Nephron progenitor cell (in vitro differentiated cells): Measurements from ENCODE around the gene GPRC5D.

Experiments used
- DNase-seq: peaks from one replicate; pipeline ENCODE4 v3.0.0; 2021
- H3K27ac Mint-ChIP-seq: 2 replicates; pipeline ENCODE4 v1.8.0; 2021; ENCODE audit warnings: mild to moderate bottlenecking, moderate library complexity, mixed read lengths
- H3K27me3 Mint-ChIP-seq: 2 replicates; pipeline ENCODE4 v1.8.0; 2021; ENCODE audit warnings: mild to moderate bottlenecking, low read depth, mixed read lengths; ENCODE audit not compliant: poor library complexity
- H3K36me3 Mint-ChIP-seq: 2 replicates; pipeline ENCODE4 v1.8.0; 2021; ENCODE audit warnings: low read depth, mixed read lengths
- H3K4me1 Mint-ChIP-seq: 2 replicates; pipeline ENCODE4 v1.8.0; 2021; ENCODE audit warnings: mixed read lengths
- H3K4me3 Mint-ChIP-seq: 2 replicates; pipeline ENCODE4 v1.8.0; 2021; ENCODE audit warnings: mild to moderate bottlenecking, moderate library complexity, mixed read lengths
- H3K9me3 Mint-ChIP-seq: 2 replicates; pipeline ENCODE4 v1.8.0; 2021; ENCODE audit warnings: mild to moderate bottlenecking, moderate library complexity, mixed read lengths
- TF ChIP-seq, protein P1 (sequence below): fragments of 200-600 bp; sonication (generic); IDR thresholded peaks from 2 replicates; pipeline ENCODE4 v1.5.0; 2021; ENCODE audit warnings: antibody characterized with exemption

Gene GPRC5D

DNA sequence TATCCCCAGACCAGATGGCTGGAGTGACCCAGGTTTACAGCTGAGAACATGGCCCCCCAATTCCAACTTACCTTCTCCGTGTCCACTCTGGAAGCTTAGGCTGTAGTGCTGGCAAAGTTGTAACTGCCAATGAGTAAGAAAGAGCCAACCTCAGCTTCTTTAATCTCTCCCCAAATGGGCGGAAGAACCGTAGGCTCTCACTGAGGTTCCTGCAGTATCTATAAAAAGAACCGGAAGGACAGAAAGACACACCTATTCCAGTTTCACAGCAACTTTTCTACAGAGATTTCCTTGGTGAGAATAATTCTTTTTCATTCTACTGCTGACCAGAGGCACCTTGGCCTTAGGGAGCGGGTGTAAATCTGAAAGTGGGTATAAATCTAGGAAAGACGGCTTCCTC, at the start of gene GPRC5D:
Gene GPRC5D, minus strand, starts transcription at position 135 of the 400 bp plus-strand sequence. CDS start 1,786 bp downstream, outside the sequence.
- Mint-ChIP-seq H3K4me1 (peaks cover 20% of the 10 kb centered on the region), H3K4me3 (no peak within 1 kb of the TSS), H3K27me3 (peaks cover 6% of the 10 kb centered on the region), H3K9me3 (peaks cover 10% of the 10 kb centered on the region), H3K27ac (no peak within 1 kb of the TSS), H3K36me3 (peaks cover 10% of the 10 kb centered on the region)
- TF ChIP-seq, protein P1, sequence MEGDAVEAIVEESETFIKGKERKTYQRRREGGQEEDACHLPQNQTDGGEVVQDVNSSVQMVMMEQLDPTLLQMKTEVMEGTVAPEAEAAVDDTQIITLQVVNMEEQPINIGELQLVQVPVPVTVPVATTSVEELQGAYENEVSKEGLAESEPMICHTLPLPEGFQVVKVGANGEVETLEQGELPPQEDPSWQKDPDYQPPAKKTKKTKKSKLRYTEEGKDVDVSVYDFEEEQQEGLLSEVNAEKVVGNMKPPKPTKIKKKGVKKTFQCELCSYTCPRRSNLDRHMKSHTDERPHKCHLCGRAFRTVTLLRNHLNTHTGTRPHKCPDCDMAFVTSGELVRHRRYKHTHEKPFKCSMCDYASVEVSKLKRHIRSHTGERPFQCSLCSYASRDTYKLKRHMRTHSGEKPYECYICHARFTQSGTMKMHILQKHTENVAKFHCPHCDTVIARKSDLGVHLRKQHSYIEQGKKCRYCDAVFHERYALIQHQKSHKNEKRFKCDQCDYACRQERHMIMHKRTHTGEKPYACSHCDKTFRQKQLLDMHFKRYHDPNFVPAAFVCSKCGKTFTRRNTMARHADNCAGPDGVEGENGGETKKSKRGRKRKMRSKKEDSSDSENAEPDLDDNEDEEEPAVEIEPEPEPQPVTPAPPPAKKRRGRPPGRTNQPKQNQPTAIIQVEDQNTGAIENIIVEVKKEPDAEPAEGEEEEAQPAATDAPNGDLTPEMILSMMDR, result no peak
- DNase-seq, result no peak

DNA sequence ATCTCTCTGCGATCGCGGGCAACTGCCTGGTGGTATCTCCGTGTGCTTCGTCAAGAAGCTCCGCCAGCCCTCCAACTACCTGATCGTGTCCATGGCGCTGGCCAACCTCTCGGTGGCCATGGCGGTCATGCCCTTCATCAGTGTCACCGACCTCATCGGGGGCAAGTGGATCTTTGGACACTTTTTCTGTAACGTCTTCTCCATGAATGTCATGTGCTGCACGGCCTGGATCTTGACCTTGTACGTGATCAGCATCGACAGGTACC, 49.7 kb upstream of the GPRC5D start:
- H3K4me1 Mint-ChIP-seq, result peaks cover 37% of the 10 kb centered on the region
- peaks cover 56% of the 10 kb centered on the region for H3K27me3 Mint-ChIP-seq
- peak overlapping the region; percentile 83 for H3K4me3 Mint-ChIP-seq
- H3K27ac Mint-ChIP-seq, result peak overlapping the region; percentile 13
- no peaks in the 10 kb centered on the region for H3K9me3 Mint-ChIP-seq
- no peak for DNase-seq
- H3K36me3 Mint-ChIP-seq, result no peaks in the 10 kb centered on the region
- TF ChIP-seq, protein P1, result no peak

DNA sequence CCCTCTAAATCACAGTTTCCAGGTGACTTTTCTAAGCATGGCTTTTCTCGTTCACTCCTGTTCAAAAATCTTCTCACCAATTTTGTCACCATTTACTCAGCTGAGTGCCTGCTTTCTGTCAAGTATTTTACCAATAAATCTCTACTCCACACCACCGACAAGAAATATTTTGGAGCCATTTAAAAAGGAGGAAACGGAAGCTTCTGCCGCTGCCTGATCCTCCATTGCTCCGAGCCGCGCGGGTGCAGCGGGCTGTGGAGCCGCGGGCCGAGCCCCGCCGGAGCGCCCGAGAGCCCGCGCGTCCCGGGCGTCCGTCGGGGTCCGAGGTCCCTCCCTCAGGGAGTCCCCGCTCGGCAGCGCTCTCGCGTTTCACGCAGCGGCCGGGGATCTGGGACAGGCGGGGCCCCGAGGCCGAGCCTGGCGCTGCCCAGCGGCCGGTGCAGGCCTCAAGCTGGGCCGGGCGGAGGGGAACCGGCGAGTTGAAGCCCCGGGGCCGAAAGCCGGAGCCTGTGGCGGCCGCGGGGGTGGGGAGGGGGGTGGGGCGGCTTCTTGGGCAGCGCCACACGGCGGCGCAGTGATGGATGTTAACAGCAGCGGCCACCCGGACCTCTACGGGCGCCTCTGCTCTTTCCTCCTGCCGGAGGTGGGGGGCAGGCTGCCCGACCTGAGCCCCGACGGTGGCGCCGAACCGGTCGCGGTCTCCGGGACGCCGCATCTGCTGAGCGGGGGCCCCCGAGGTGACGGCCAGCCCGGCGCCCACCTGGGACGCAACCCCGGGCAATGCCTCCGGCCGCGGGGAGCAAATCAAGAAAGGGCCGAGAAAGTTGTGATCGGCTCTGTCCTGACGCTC, 49.2 kb upstream of the GPRC5D start:
- Mint-ChIP-seq H3K9me3 (no peaks in the 10 kb centered on the region), H3K27me3 (peaks cover 56% of the 10 kb centered on the region), H3K36me3 (no peaks in the 10 kb centered on the region), H3K27ac (peak overlapping the region; percentile 55), H3K4me3 (peak overlapping the region; percentile 91), H3K4me1 (peaks cover 37% of the 10 kb centered on the region)
- TF ChIP-seq, protein P1, result peak; percentile 8
- peak; percentile 74 for DNase-seq

DNA sequence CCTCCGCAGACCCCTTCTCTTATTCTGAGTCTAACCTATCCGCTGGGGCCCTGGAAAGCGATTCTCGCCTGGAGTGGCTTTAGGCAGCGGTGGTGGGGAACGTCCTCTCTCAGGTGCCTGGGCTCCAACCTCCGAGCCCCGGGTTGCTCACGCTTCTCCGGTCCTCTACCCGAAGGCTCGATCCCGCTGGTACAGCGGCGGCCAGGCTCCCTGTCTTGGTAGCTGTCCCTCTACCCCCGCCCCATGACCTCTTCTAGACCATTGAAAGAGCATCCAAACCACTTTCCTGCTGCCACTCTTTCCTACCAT, 48.6 kb upstream of the GPRC5D start:
- H3K27ac Mint-ChIP-seq, result peak overlapping the region; percentile 55
- H3K36me3 Mint-ChIP-seq, result no peaks in the 10 kb centered on the region
- H3K4me3 Mint-ChIP-seq, result peak overlapping the region; percentile 91
- no peak for DNase-seq
- TF ChIP-seq, protein P1, result no peak
- peaks cover 54% of the 10 kb centered on the region for H3K27me3 Mint-ChIP-seq
- no peaks in the 10 kb centered on the region for H3K9me3 Mint-ChIP-seq
- H3K4me1 Mint-ChIP-seq, result peaks cover 37% of the 10 kb centered on the region

DNA sequence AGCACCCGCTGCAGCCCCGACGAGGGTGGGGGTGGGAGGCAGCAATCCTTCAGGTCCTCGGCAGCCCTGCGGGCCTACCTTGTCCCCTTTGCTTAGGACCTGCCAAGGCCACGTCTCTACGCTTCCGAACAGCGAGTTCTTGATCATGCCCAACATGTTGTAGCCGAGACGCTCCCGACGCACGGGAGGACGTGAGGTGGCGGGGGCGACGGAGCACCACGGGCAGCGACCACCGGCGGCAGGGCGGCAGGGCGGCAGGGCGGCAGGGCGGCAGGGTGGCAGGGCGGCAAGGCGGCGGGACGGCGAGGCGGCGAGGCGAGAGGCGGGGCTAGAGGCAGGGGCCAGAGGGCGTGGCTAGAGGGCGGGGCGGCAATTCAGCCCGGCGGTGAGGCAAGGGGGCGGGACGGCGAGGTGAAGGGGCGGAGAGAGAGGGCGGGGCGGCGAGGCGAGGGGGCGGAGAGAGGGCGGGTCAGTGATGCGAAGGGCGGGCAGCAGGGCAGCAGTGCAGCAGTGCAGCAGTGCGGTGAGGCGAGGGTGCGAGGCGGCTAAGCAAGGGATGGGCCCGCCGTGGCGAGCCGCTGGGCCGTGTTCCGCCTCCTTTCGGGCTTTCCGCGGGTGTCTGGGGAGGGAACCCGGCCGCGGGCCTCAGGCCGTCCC, 48.1 kb upstream of the GPRC5D start, which contains the start of gene HEBP1:
Gene HEBP1, minus strand, starts transcription at position 307 of the 657 bp plus-strand sequence. Its CDS starts 151 bp downstream, at position 156.
- DNase-seq, result peak; percentile 99
- Mint-ChIP-seq H3K36me3 (no peaks in the 10 kb centered on the region), H3K4me3 (peak within 1 kb of the TSS; percentile 91), H3K27ac (peak within 1 kb of the TSS; percentile 55), H3K27me3 (peaks cover 49% of the 10 kb centered on the region), H3K9me3 (no peaks in the 10 kb centered on the region), H3K4me1 (peaks cover 37% of the 10 kb centered on the region)
- TF ChIP-seq, protein P1, result no peak
